Spleen (tissue), 7 donors: ENCODE results near the gene OPRD1.

ENCODE experiments used
- POLR2A ChIP-seq, 3 donors: fragments of 450-650 bp; IDR thresholded peaks; one replicate each; pipeline ENCODE4 v1.5.1; 2017; ENCODE audit warnings: antibody characterized with exemption in 3 of 3, mild to moderate bottlenecking in 1 of 3
- TF ChIP-seq, protein P1 (sequence below), 11 experiments: fragments of 200-600 bp in 7 of 11; fragments of 450-650 bp in 4 of 11; sonication (generic) in 4 of 11; IDR thresholded peaks in 8 of 11; conservative IDR thresholded peaks in 3 of 11; 1 replicate in 7 of 11; 2 replicates in 4 of 11; pipeline versions ENCODE4 v1.4.0 to v1.8.0; 2016 to 2021; ENCODE audit warnings: antibody characterized with exemption in 11 of 11, inconsistent platforms in 4 of 11, mild to moderate bottlenecking in 1 of 11
- donor health status: DM: no; HTN: no; CAD: no; lungs with moderate emphysema.
- donor health status: DM: no; HTN: no; CAD: no.
- donor health status: DM: no; HTN: no; CAD: no.

DNA sequence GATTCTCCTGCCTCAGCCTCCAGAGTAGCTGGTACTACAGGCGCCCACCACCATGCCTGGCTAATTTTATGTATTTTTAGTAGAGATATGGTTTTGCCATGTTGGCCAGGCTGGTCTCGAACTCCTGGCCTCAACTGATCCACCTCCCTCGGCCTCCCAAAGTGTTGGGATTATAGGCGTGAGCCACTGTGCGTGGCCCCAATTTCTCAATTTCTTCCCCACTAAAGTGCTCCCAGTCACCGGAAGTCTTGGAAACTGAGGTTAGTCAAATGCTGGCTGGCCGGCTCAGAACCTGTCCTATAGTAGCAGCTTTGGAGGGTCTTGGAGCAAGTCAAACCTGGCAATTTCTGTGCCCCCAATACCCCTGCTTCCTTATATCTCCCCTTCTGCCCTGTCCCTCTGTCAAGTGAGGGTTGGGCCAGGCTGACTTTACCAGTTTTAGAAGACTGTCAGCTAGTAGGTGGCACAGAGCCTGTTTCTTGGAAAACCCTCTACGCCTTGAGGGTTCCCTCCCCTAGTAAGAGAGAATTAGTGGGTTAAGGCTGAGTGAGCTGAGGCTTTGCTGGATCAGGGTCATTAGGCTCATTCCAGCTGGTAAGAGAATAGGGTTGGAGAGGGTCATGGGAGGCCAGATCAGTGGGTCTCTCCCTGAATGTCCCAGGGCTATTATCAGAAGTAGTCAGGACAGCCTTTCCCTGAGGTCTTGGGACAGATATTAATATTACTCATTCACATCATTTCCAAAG lies 94.1 kb downstream of the OPRD1 start:
- TF ChIP-seq, protein P1, sequence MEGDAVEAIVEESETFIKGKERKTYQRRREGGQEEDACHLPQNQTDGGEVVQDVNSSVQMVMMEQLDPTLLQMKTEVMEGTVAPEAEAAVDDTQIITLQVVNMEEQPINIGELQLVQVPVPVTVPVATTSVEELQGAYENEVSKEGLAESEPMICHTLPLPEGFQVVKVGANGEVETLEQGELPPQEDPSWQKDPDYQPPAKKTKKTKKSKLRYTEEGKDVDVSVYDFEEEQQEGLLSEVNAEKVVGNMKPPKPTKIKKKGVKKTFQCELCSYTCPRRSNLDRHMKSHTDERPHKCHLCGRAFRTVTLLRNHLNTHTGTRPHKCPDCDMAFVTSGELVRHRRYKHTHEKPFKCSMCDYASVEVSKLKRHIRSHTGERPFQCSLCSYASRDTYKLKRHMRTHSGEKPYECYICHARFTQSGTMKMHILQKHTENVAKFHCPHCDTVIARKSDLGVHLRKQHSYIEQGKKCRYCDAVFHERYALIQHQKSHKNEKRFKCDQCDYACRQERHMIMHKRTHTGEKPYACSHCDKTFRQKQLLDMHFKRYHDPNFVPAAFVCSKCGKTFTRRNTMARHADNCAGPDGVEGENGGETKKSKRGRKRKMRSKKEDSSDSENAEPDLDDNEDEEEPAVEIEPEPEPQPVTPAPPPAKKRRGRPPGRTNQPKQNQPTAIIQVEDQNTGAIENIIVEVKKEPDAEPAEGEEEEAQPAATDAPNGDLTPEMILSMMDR (IDR thresholded peaks at IDR 0.05 in 8 of 11, conservative IDR thresholded peaks at IDR 0.05 in 3 of 11), result no peak
- TF ChIP-seq POLR2A (IDR thresholded peaks at IDR 0.05), result no peak
